Measurements from ENCODE around the gene ASCL5. TPM values are rescaled to one million over a fixed set of nuclear protein-coding genes. Genes with fewer than 3 reads are reported as not detected.

ASCL5 gene
- total RNA-seq, 1 experiment from 2014 or later = not detected

DNA sequence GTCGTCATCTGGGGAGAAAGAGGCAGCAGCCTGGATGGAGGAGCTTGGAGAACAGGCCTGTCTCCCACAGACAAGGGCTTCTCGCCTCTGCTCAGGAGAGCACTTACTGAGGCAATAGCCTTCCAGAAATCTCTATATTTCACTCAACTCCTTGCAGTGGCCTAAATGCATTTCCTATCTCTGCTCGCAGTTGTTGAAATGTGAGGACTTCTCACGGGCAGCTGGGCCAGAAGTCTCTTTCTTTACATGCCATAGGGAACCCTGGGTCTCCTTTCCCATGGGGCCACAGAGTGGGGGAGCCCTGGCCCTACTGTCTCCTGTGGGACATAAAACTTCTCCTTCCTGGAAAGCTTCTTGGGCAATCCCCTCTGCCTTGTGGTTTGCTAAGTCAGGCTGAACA is 60.0 kb downstream of the ASCL5 start:
- Histone ChIP-seq H3K4me1 (replicated peaks) (peaks cover 3% of the 10 kb centered on the region; the same call in 1 of the 2 replicates), H3K9me3 (replicated peaks) (no peaks in the 10 kb centered on the region), H3K27ac (no peak overlapping the region), H3K27me3 (replicated peaks) (0 out of 2 replicates have a peak, but pooled peaks cover 6% of the 10 kb centered on the region), H3K4me3 (no peak overlapping the region), H3K36me3 (no peaks in the 10 kb centered on the region)
- DNase-seq (ENCODE audit: low read depth in 1 of 2, low spot score in 2 of 2) = no peak

- DNase-seq (ENCODE audit: low read depth in 1 of 2, low spot score in 2 of 2) = no peak
- H3K27ac ChIP-seq = no peak overlapping the region
- no peak overlapping the region for H3K4me3 ChIP-seq
- no peaks in the 10 kb centered on the region for H3K4me1 ChIP-seq (replicated peaks)
- no peaks in the 10 kb centered on the region for H3K9me3 ChIP-seq (replicated peaks)
- H3K27me3 ChIP-seq (replicated peaks) = 0 out of 2 replicates have a peak, but pooled peaks cover 6% of the 10 kb centered on the region
- H3K36me3 ChIP-seq = no peaks in the 10 kb centered on the region
Measured at GRCh38 chr1:201065686-201066085, 61.3 kb downstream of the ASCL5 start.

GRCh38 chr1:201064806-201065205 is 62.2 kb downstream of the ASCL5 start:
- no peaks in the 10 kb centered on the region for H3K9me3 ChIP-seq (replicated peaks)
- no peaks in the 10 kb centered on the region for H3K36me3 ChIP-seq
- no peak overlapping the region for H3K4me3 ChIP-seq
- no peaks in the 10 kb centered on the region for H3K4me1 ChIP-seq (replicated peaks)
- H3K27ac ChIP-seq = no peak overlapping the region
- DNase-seq (ENCODE audit: low read depth in 1 of 2, low spot score in 2 of 2) = no peak
- 0 out of 2 replicates have a peak, but pooled peaks cover 6% of the 10 kb centered on the region for H3K27me3 ChIP-seq (replicated peaks)

Other genes with a start within 250 kb of the ASCL5 start
- 0.72 and 5.5 TPM in 2 replicates for gene INAVA, start 232.3 kb downstream of the ASCL5 start, total RNA-seq (2014; rRNA removed; shearing (Covaris generic))
- gene KIF21B, start 103.5 kb downstream of the ASCL5 start, total RNA-seq (2014; rRNA removed; shearing (Covaris generic)) = 1.1 and 1.7 TPM in 2 replicates
- gene CACNA1S, start 14.8 kb downstream of the ASCL5 start, total RNA-seq (2014; rRNA removed; shearing (Covaris generic)) = not detected in 2 replicates
- 84.3 and 110 TPM in 2 replicates for gene TMEM9, start 27.3 kb upstream of the ASCL5 start, total RNA-seq (2014; rRNA removed; shearing (Covaris generic))
- gene IGFN1, start 63.6 kb upstream of the ASCL5 start, total RNA-seq (2014; rRNA removed; shearing (Covaris generic)) = 0.03 TPM in 1 of 2 replicates, not detected in the other
- gene PKP1, start 156.3 kb upstream of the ASCL5 start, total RNA-seq (2014; rRNA removed; shearing (Covaris generic)) = not detected in 2 replicates